GM18511 (cell line): ENCODE data around the gene CACNA2D1.

ENCODE experiments used
- ATAC-seq: cut with Tn5 transposase; IDR thresholded peaks from one replicate; pipeline ENCODE4 v1.9.1; 2021; ENCODE audit warnings: mild to moderate bottlenecking, moderate library complexity; ENCODE audit not compliant: unreplicated experiment

CACNA2D1 gene

GRCh38 chr7:81902536-81902935 lies 541.0 kb downstream of the CACNA2D1 start:
- no peak for ATAC-seq
